Measurements from ENCODE around the gene CPA4.

Gene CPA4

DNA sequence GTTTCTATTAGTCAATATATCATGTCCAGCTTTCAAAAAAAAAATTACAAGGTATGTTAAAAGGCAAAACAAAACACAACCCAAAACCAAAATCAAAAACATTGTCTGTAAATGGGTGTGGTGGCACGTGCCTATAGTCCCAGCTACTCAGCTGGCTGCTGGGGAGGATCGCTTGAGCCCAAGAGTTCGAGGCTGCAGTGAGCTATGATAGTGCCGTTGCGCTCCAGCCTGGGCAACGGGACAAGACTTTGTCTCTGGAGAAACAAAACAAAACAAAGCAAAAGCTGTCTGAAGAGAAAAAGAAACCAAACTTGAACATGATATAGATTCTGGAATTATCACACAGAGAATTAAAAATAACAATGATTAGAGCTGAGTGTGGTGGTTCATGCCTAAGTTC is 41.3 kb downstream of the CPA4 start:
- Histone ChIP-seq H3K36me3 (ENCODE audit: insufficient read depth, low read length) (no peaks in the 10 kb centered on the region), H3K27me3 (ENCODE audit: control insufficient read depth in 1 of 2, insufficient read depth in 2 of 2, low read length in 2 of 2) (no peaks in the 10 kb centered on the region), H3K9ac (ENCODE audit: low read length) (no peak overlapping the region), H3K9me3 (ENCODE audit: low read length) (no peaks in the 10 kb centered on the region), H3K4me3 (ENCODE audit: low read depth in 1 of 2, low read length in 2 of 2) (no peak overlapping the region), H3K27ac (ENCODE audit: low read depth, low read length) (no peak overlapping the region), H3K4me1 (ENCODE audit: insufficient read depth, low read length) (peaks cover 11% of the 10 kb centered on the region)

GRCh38 chr7:130337410-130337971 is 44.5 kb downstream of the CPA4 start:
- Histone ChIP-seq H3K4me3 (ENCODE audit: low read depth in 1 of 2, low read length in 2 of 2) (no peak overlapping the region), H3K27me3 (ENCODE audit: control insufficient read depth in 1 of 2, insufficient read depth in 2 of 2, low read length in 2 of 2) (no peaks in the 10 kb centered on the region), H3K36me3 (ENCODE audit: insufficient read depth, low read length) (no peaks in the 10 kb centered on the region), H3K9me3 (ENCODE audit: low read length) (no peaks in the 10 kb centered on the region), H3K9ac (ENCODE audit: low read length) (no peak overlapping the region), H3K27ac (ENCODE audit: low read depth, low read length) (no peak overlapping the region), H3K4me1 (ENCODE audit: insufficient read depth, low read length) (peaks cover 11% of the 10 kb centered on the region)

DNA sequence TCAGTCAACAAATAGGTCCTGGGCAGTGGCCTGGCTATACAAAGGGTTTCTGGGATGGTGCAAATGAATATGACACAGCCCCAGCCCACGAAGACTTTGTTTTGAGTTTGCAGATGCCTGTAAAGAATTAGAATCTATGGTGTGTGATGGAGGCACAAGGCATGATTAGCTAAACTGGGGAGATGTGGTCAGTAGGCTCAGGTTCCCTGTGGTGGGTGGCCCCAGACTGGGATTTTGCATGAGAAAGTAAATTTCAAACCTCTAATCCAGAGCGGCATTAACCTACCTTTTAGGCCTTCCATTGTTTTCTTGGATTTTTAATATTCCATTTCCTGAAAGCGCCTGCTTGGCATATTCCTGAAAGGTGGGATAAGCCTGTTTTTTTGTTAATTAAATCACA is 45.3 kb downstream of the CPA4 start:
- Histone ChIP-seq H3K9ac (ENCODE audit: low read length) (no peak overlapping the region), H3K4me3 (ENCODE audit: low read depth in 1 of 2, low read length in 2 of 2) (no peak overlapping the region), H3K9me3 (ENCODE audit: low read length) (no peaks in the 10 kb centered on the region), H3K36me3 (ENCODE audit: insufficient read depth, low read length) (no peaks in the 10 kb centered on the region), H3K4me1 (ENCODE audit: insufficient read depth, low read length) (peaks cover 11% of the 10 kb centered on the region), H3K27ac (ENCODE audit: low read depth, low read length) (no peak overlapping the region), H3K27me3 (ENCODE audit: control insufficient read depth in 1 of 2, insufficient read depth in 2 of 2, low read length in 2 of 2) (no peaks in the 10 kb centered on the region)

GRCh38 chr7:130341882-130342281 is 48.9 kb downstream of the CPA4 start:
- no peak overlapping the region for H3K27ac ChIP-seq (ENCODE audit: low read depth, low read length)

GRCh38 chr7:130342701-130343380 is 49.9 kb downstream of the CPA4 start:
- no peak overlapping the region for H3K9ac ChIP-seq (ENCODE audit: low read length)
- no peaks in the 10 kb centered on the region for H3K9me3 ChIP-seq (ENCODE audit: low read length)
- no peaks in the 10 kb centered on the region for H3K36me3 ChIP-seq (ENCODE audit: insufficient read depth, low read length)
- H3K27me3 ChIP-seq (ENCODE audit: control insufficient read depth in 1 of 2, insufficient read depth in 2 of 2, low read length in 2 of 2), result no peaks in the 10 kb centered on the region
- no peak overlapping the region for H3K27ac ChIP-seq (ENCODE audit: low read depth, low read length)
- no peaks in the 10 kb centered on the region for H3K4me1 ChIP-seq (ENCODE audit: insufficient read depth, low read length)
- no peak overlapping the region for H3K4me3 ChIP-seq (ENCODE audit: low read depth in 1 of 2, low read length in 2 of 2)

More at GRCh38 chr7:130341882-130342281, 48.9 kb downstream of the CPA4 start:
- H3K9ac ChIP-seq (ENCODE audit: low read length), result no peak overlapping the region
- no peaks in the 10 kb centered on the region for H3K27me3 ChIP-seq (ENCODE audit: control insufficient read depth in 1 of 2, insufficient read depth in 2 of 2, low read length in 2 of 2)
- H3K4me3 ChIP-seq (ENCODE audit: low read depth in 1 of 2, low read length in 2 of 2), result no peak overlapping the region
- no peaks in the 10 kb centered on the region for H3K36me3 ChIP-seq (ENCODE audit: insufficient read depth, low read length)
- H3K4me1 ChIP-seq (ENCODE audit: insufficient read depth, low read length), result no peaks in the 10 kb centered on the region
- H3K9me3 ChIP-seq (ENCODE audit: low read length), result no peaks in the 10 kb centered on the region

- no peaks in the 10 kb centered on the region for H3K9me3 ChIP-seq (ENCODE audit: low read length)
- no peaks in the 10 kb centered on the region for H3K27me3 ChIP-seq (ENCODE audit: control insufficient read depth in 1 of 2, insufficient read depth in 2 of 2, low read length in 2 of 2)
- H3K4me3 ChIP-seq (ENCODE audit: low read depth in 1 of 2, low read length in 2 of 2), result no peak within 1 kb of the TSS
- no peaks in the 10 kb centered on the region for H3K36me3 ChIP-seq (ENCODE audit: insufficient read depth, low read length)
- H3K4me1 ChIP-seq (ENCODE audit: insufficient read depth, low read length), result no peaks in the 10 kb centered on the region
- H3K27ac ChIP-seq (ENCODE audit: low read depth, low read length), result no peak within 1 kb of the TSS
- no peak within 1 kb of the TSS for H3K9ac ChIP-seq (ENCODE audit: low read length)
Measured at GRCh38 chr7:130344271-130344866, 51.4 kb downstream of the CPA4 start, which contains the start of gene CPA5. TSS of gene CPA5 (plus strand) at chr7:130344816. CDS start at chr7:130346486, 1,670 bp downstream.

DNA sequence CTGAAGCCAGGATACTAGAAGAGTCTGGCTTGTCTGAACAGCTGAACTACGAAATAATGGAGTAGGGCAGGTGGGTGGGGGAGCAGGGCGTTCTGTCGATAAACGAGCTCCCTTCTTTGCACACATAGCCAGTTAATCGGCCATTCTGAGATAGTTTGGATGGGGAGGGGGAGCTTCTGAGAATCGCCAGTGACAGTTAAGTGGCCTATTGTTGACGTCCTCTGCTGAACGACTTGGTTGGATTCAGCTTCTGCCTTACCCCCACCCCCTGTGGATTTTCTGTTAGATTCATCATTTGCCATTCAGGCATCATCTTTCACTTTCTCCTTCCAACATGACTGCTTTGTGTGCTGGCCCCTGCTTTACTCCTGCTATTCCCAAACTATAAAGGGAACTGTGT is 52.2 kb downstream of the CPA4 start:
- Histone ChIP-seq H3K27ac (ENCODE audit: low read depth, low read length) (no peak overlapping the region), H3K27me3 (ENCODE audit: control insufficient read depth in 1 of 2, insufficient read depth in 2 of 2, low read length in 2 of 2) (no peaks in the 10 kb centered on the region), H3K4me3 (ENCODE audit: low read depth in 1 of 2, low read length in 2 of 2) (no peak overlapping the region), H3K9me3 (ENCODE audit: low read length) (no peaks in the 10 kb centered on the region), H3K4me1 (ENCODE audit: insufficient read depth, low read length) (no peaks in the 10 kb centered on the region), H3K36me3 (ENCODE audit: insufficient read depth, low read length) (no peaks in the 10 kb centered on the region), H3K9ac (ENCODE audit: low read length) (no peak overlapping the region)

DNA sequence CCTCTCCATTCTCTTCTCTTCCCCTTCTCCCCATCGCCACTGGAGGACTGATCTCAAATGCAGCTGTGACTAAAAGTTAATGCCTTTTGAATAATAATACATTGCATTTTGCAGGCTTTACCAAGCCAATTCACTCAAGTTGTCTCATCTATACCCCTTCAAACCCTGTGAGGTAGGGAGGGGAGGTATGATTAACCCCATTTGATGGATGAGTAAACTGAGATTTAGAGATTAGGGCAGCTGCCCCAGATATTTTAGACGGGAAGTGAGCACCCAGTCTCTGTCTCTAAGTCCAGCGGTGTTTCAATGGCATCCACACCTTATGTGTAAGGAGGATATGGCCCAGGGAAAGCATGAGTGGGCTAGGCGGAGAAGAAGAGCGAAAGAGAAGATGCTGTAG is 52.8 kb downstream of the CPA4 start:
- Histone ChIP-seq H3K36me3 (ENCODE audit: insufficient read depth, low read length) (no peaks in the 10 kb centered on the region), H3K9ac (ENCODE audit: low read length) (no peak overlapping the region), H3K4me3 (ENCODE audit: low read depth in 1 of 2, low read length in 2 of 2) (no peak overlapping the region), H3K9me3 (ENCODE audit: low read length) (no peaks in the 10 kb centered on the region), H3K27ac (ENCODE audit: low read depth, low read length) (no peak overlapping the region), H3K27me3 (ENCODE audit: control insufficient read depth in 1 of 2, insufficient read depth in 2 of 2, low read length in 2 of 2) (no peaks in the 10 kb centered on the region), H3K4me1 (ENCODE audit: insufficient read depth, low read length) (no peaks in the 10 kb centered on the region)

DNA sequence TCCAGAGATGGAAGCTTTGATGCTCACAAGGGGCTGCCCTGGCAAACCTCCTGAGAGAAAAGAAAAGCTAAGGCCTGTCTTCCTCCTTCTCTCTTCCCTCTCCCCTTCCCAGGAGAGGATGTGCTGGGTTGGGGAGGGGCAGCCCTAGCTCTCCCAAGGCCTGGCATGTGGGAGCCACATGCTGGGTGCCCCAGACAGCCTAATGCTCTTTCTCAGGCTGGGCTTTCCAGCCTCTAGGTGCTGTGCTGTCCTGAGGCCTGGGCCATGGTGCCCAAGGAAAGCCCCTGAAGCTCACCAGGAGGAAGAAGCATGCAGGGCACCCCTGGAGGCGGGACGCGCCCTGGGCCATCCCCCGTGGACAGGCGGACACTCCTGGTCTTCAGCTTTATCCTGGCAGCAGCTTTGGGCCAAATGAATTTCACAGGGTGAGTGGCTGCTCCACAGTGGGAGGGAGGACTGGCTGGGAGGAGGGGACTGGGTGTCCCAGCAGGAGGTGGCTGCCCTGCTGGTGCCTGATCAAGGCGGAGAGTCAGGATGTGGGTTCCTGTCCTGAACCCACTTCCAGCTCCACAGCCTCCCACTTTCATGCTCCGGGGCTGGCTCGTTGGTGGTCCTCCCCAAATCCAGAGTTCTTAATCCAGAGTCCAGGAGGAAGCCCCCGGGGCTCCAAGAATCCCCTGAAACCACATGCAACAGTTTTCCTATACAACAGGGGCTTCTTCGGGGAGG is 53.4 kb downstream of the CPA4 start:
- H3K4me1 ChIP-seq (ENCODE audit: insufficient read depth, low read length), result no peaks in the 10 kb centered on the region
- H3K36me3 ChIP-seq (ENCODE audit: insufficient read depth, low read length), result no peaks in the 10 kb centered on the region
- H3K27ac ChIP-seq (ENCODE audit: low read depth, low read length), result no peak overlapping the region
- no peak overlapping the region for H3K9ac ChIP-seq (ENCODE audit: low read length)
- H3K9me3 ChIP-seq (ENCODE audit: low read length), result no peaks in the 10 kb centered on the region
- no peaks in the 10 kb centered on the region for H3K27me3 ChIP-seq (ENCODE audit: control insufficient read depth in 1 of 2, insufficient read depth in 2 of 2, low read length in 2 of 2)
- H3K4me3 ChIP-seq (ENCODE audit: low read depth in 1 of 2, low read length in 2 of 2), result no peak overlapping the region

- no peak overlapping the region for H3K9ac ChIP-seq (ENCODE audit: low read length)
- H3K27me3 ChIP-seq (ENCODE audit: control insufficient read depth in 1 of 2, insufficient read depth in 2 of 2, low read length in 2 of 2), result no peaks in the 10 kb centered on the region
- no peaks in the 10 kb centered on the region for H3K4me1 ChIP-seq (ENCODE audit: insufficient read depth, low read length)
- H3K27ac ChIP-seq (ENCODE audit: low read depth, low read length), result no peak overlapping the region
- no peaks in the 10 kb centered on the region for H3K9me3 ChIP-seq (ENCODE audit: low read length)
- H3K36me3 ChIP-seq (ENCODE audit: insufficient read depth, low read length), result no peaks in the 10 kb centered on the region
- H3K4me3 ChIP-seq (ENCODE audit: low read depth in 1 of 2, low read length in 2 of 2), result no peak overlapping the region
Measured at GRCh38 chr7:130346941-130347340, 54.0 kb downstream of the CPA4 start.

DNA sequence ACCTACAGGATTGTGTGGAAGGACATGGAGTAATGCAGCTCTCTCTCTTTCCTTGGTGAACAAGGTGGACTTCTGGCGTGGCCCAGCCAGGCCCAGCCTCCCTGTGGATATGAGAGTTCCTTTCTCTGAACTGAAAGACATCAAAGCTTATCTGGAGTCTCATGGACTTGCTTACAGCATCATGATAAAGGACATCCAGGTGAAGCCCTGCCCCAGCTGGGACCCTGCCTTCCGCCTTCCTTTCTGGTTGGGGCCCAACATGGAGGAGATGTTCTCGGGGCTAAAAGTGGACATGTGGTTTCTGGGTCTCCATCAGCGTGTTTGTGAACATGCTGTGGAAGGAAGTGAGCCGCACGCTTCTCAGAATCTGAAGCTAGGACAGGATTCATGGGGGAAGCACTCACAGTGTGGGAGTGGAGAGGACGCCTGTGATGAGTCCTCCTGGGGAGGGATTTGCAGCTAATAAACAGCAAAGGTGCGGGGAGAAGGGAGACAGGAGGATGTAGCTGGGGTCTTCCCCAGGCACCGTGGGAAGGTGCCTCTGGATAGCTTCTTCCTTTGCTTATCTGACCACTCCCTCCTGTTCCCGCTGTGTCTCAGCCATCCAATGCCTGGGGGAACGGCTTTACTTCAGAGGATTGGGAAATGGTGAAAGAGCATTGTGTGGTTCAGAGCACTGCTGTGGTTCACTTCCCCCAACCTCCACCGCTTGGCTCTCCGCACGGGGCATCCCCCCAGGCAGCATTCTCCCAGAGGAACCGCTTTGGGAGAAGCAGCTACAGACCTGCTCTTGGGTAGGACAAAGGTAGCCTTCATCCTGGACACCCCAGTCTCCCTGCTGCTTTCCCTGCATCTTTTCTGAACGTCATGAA is 57.2 kb downstream of the CPA4 start:
- Histone ChIP-seq H3K4me1 (ENCODE audit: insufficient read depth, low read length) (no peaks in the 10 kb centered on the region), H3K4me3 (ENCODE audit: low read depth in 1 of 2, low read length in 2 of 2) (no peak overlapping the region), H3K9me3 (ENCODE audit: low read length) (no peaks in the 10 kb centered on the region), H3K9ac (ENCODE audit: low read length) (no peak overlapping the region), H3K27me3 (ENCODE audit: control insufficient read depth in 1 of 2, insufficient read depth in 2 of 2, low read length in 2 of 2) (no peaks in the 10 kb centered on the region), H3K27ac (ENCODE audit: low read depth, low read length) (no peak overlapping the region), H3K36me3 (ENCODE audit: insufficient read depth, low read length) (no peaks in the 10 kb centered on the region)
